HepG2 (cell line): ENCODE results near the gene NPW. TPM values are rescaled to one million over a fixed set of nuclear protein-coding genes. Genes with fewer than 3 reads are reported as not detected.

Experiments
- ATAC-seq: fragments of 200-7000 bp; cut with Tn5 transposase; 3 replicates; pipeline ENCODE4 v1.9.1; 2020; ENCODE audit warnings: mild to moderate bottlenecking, moderate library complexity
- BruUV-seq: library from RNA; stranded (reverse); fragments of 400-500 nt; replicated peaks from 2 replicates; lab custom pipeline; 2021; lab: Mats Ljungman, UMichigan
- CTCF ChIA-PET: fragments of 300-600 bp; formaldehyde crosslinking; extraction: SDS; loops from one replicate; lab custom pipeline; 2021; ENCODE audit warnings: low total read pairs, inconsistent platforms, low intra/inter-chr PET ratio; lab: Yijun Ruan, JAX
- POLR2A ChIA-PET: fragments of 350-600 bp; sonication (Branson Sonifier 250); formaldehyde crosslinking; loops from one replicate; lab custom pipeline; 2020; ENCODE audit warnings: antibody characterized with exemption, inconsistent platforms; lab: Yijun Ruan, JAX
- DNase-seq: peaks from one replicate; pipeline ENCODE4 v3.0.0-alpha.2; 2015; ENCODE audit warnings: low spot score
- FAIRE-seq: peaks from 3 replicates; lab custom pipeline; 2011; peaks lifted over from hg19 to GRCh38; lab: Jason Lieb, UNC
- H2AFZ ChIP-seq: one replicate; pipeline ENCODE4 v1.6.1; 2011; ENCODE audit warnings: low read length, inconsistent platforms
- H3K27ac ChIP-seq: fragments of 300-600 bp; 3 replicates; pipeline ENCODE4 v1.8.0; 2011; ENCODE audit warnings: mixed run types, mild to moderate bottlenecking, mixed read lengths, low read length, inconsistent platforms; ENCODE audit not compliant: insufficient read depth; ENCODE audit errors: extremely low read length
- H3K27me3 ChIP-seq, 2 experiments: fragments of 200-600 bp in 1 of 2; 2 replicates in 1 of 2; 3 replicates in 1 of 2; pipeline versions ENCODE4 v1.6.0 to v1.8.0; 2011; ENCODE audit warnings: low read length in 2 of 2, mild to moderate bottlenecking in 2 of 2, moderate library complexity in 2 of 2, inconsistent platforms in 1 of 2; ENCODE audit not compliant: insufficient read depth in 2 of 2, control insufficient read depth in 1 of 2
- H3K36me3 ChIP-seq, 2 experiments: fragments of 200-600 bp in 1 of 2; replicated peaks in 1 of 2; 2 replicates in 1 of 2; 3 replicates in 1 of 2; pipeline versions ENCODE4 v1.5.1 to v1.8.0; 2011; ENCODE audit warnings: low read length in 2 of 2, inconsistent platforms in 1 of 2; ENCODE audit not compliant: insufficient read depth in 2 of 2, control insufficient read depth in 1 of 2
- H3K4me1 ChIP-seq: 2 replicates; pipeline ENCODE4 v1.5.1; 2012; ENCODE audit warnings: low read length, inconsistent platforms; ENCODE audit not compliant: insufficient read depth
- H3K4me2 ChIP-seq: 2 replicates; pipeline ENCODE4 v1.6.0; 2011; ENCODE audit warnings: low read depth, low read length, inconsistent platforms
- H3K4me3 ChIP-seq, 3 experiments: fragments of 200-600 bp in 1 of 3; sonication (generic), shearing (Covaris generic) in 1 of 3; replicated peaks in 1 of 3; 2 replicates each; pipeline ENCODE4 v1.5.1; 2011 to 2016; ENCODE audit warnings: low read length in 3 of 3, inconsistent platforms in 2 of 3, low read depth in 2 of 3, mild to moderate bottlenecking in 2 of 3, control low read depth in 1 of 3, mixed read lengths in 1 of 3; ENCODE audit not compliant: insufficient read depth in 1 of 3
- H3K79me2 ChIP-seq: one replicate; pipeline ENCODE4 v1.6.1; 2011; ENCODE audit warnings: low read length, inconsistent platforms; ENCODE audit not compliant: insufficient read depth
- H3K9ac ChIP-seq: 2 replicates; pipeline ENCODE4 v1.6.0; 2011; ENCODE audit warnings: mild to moderate bottlenecking, low read depth, low read length, inconsistent platforms; ENCODE audit not compliant: insufficient read depth
- H3K9me3 ChIP-seq: 2 replicates; pipeline ENCODE4 v1.5.1; 2012; ENCODE audit warnings: mild to moderate bottlenecking, low read length
- H4K20me1 ChIP-seq: 2 replicates; pipeline ENCODE4 v1.6.0; 2011; ENCODE audit warnings: inconsistent platforms, mild to moderate bottlenecking, low read length, moderate library complexity; ENCODE audit not compliant: insufficient read depth
- GPN1 ChIP-seq: sonication (generic); formaldehyde crosslinking; IDR thresholded peaks from 2 replicates; pipeline ENCODE4 v1.5.1; 2020; ENCODE audit warnings: missing genetic modification reagents, borderline replicate concordance
- HNRNPK ChIP-seq: fragments of 200-400 bp; formaldehyde crosslinking; IDR thresholded peaks from 2 replicates; pipeline ENCODE4 v1.6.1; 2018; ENCODE audit warnings: low read length, low read depth, moderate library complexity, mild to moderate bottlenecking; ENCODE audit not compliant: poor library complexity, severe bottlenecking
- PAWR ChIP-seq: sonication (generic); formaldehyde crosslinking; IDR thresholded peaks from 2 replicates; pipeline ENCODE4 v1.4.0; 2020; ENCODE audit warnings: missing genetic modification reagents, mild to moderate bottlenecking, borderline replicate concordance
- SNAPC5 ChIP-seq: sonication (generic); formaldehyde crosslinking; IDR thresholded peaks from 2 replicates; pipeline ENCODE4 v1.8.1; 2023; ENCODE audit warnings: mild to moderate bottlenecking, missing genetic modification reagents, borderline replicate concordance
- ZBTB46 ChIP-seq: sonication (generic); formaldehyde crosslinking; IDR thresholded peaks from 2 replicates; pipeline ENCODE4 v1.4.0; 2020; ENCODE audit warnings: mild to moderate bottlenecking, missing genetic modification reagents, borderline replicate concordance
- ZBTB8A ChIP-seq: sonication (generic); formaldehyde crosslinking; IDR thresholded peaks from 2 replicates; pipeline ENCODE4 v1.4.0; 2020; ENCODE audit warnings: mild to moderate bottlenecking, low read depth, missing genetic modification reagents, borderline replicate concordance
- WGBS: methylation state at CpG from one replicate; pipeline ENCODE4 v1.1.6; 2017; ENCODE audit warnings: low lambda C conversion rate; 5-methylcytosine and 5-hydroxymethylcytosine counted together
- in situ Hi-C: cut with HindIII; loops from 2 replicates; pipeline ENCODE4 v1.10.0; 2017; ENCODE audit warnings: low pct_unique_long_range_greater_than_20kb; ENCODE audit not compliant: extremely low pct_ligation_motif_present
- intact Hi-C: fragments of 100-400 bp; cut with micrococcal nuclease; formaldehyde crosslinking; loops from one replicate; pipeline ENCODE4 v1.10.0; 2022; ENCODE audit not compliant: unreplicated experiment
- polyA plus RNA-seq, 8 experiments: library from polyadenylated mRNA; depleted of rRNA in 3 of 8; stranded (reverse) in 7 of 8; unstranded in 1 of 8; fragments of >200 nt; fragmentation: Illumina TruSeq in 4 of 8; extraction: Trizol in 4 of 8; gene quantifications; 2 replicates each; pipeline versions ENCODE4 v1.2.1 to v1.2.3, GENCODE V29; 2011 to 2016; ENCODE audit warnings: low read depth in 4 of 8, missing spikeins in 1 of 8, mixed read lengths in 1 of 8; ENCODE audit not compliant: insufficient read depth in 1 of 8
- total RNA-seq, 5 experiments: library from RNA; depleted of rRNA; stranded (reverse); fragments of >200 nt; fragmentation: Illumina TruSeq; extraction: Trizol; gene quantifications; 2 replicates each; pipeline ENCODE4 v1.2.3, GENCODE V29; 2016; ENCODE audit warnings: low read depth in 1 of 5

Gene NPW
- total and polyA plus RNA-seq, 2 of the 13 experiments (the other 11 are each of a cell fraction or from before 2014, with no cell fraction given): 0.24 to 0.97 TPM

- TF ChIP-seq SNAPC5 (CRISPR knock-in tag) (no peak), GPN1 (CRISPR knock-in tag) (no peak), ZBTB46 (no peak)
- TF ChIP-seq, all 625 proteins: peak for 9
These were observed 30.1 kb upstream of the NPW start, which contains the start of gene SYNGR3 (continued) for GRCh38 chr16:1989209-1990100.

- ChIA-PET CTCF (interaction anchor here (0.6 kb wide), 1 partner anchor 14 kb away, joined by 3 read pairs; no protein-coding TSS in a partner anchor), POLR2A (interaction anchor here (0.8 to 2.0 kb wide), 7 partner anchors 14 to 165 kb away, joined by 3 to 13 read pairs (median 5); partner anchors contain the start of genes RPS2 and TRAF7)
- no peak for FAIRE-seq
- no peak for DNase-seq
- H2AFZ ChIP-seq: no peak overlapping the region
- no peak overlapping the region for H3K27ac ChIP-seq
- H3K9me3 ChIP-seq: no peaks in the 10 kb centered on the region
- no TSS peak for BruUV-seq
- 0% methylated on average over 2 of the region's 25 CpGs for WGBS
- H3K4me3 ChIP-seq: peak overlapping the region in 2 of 3 experiments; percentile 77 to 82; a peak in 4 of 6 replicates
- H3K9ac ChIP-seq: no peak overlapping the region
- TF ChIP-seq ZBTB8A (no peak), HNRNPK (peak; percentile 39), PAWR (no peak)
- in situ Hi-C loops: no loop called here
- peaks cover 12 to 15% of the 10 kb centered on the region in 2 experiments; a peak in 4 of 5 replicates for H3K36me3 ChIP-seq
- H3K4me2 ChIP-seq: peak overlapping the region; percentile 95
- intact Hi-C loops: no loop called here
- H3K79me2 ChIP-seq: peaks cover 9% of the 10 kb centered on the region
- H4K20me1 ChIP-seq: no peaks in the 10 kb centered on the region
- peak; percentile 5 for ATAC-seq
- H3K4me1 ChIP-seq: peaks cover 68% of the 10 kb centered on the region
- peaks cover 0 to 8% of the 10 kb centered on the region in 2 experiments; a peak in 2 of 5 replicates for H3K27me3 ChIP-seq
These were observed 29.6 kb upstream of the NPW start for GRCh38 chr16:1990101-1990350.
